ENCODE results near the gene RSL24D1. TPM values are rescaled to one million over a fixed set of nuclear protein-coding genes. Genes with fewer than 3 reads are reported as not detected.

RSL24D1 gene
- total RNA-seq, 2 experiments from 2014 or later: 201 to 209 TPM

DNA sequence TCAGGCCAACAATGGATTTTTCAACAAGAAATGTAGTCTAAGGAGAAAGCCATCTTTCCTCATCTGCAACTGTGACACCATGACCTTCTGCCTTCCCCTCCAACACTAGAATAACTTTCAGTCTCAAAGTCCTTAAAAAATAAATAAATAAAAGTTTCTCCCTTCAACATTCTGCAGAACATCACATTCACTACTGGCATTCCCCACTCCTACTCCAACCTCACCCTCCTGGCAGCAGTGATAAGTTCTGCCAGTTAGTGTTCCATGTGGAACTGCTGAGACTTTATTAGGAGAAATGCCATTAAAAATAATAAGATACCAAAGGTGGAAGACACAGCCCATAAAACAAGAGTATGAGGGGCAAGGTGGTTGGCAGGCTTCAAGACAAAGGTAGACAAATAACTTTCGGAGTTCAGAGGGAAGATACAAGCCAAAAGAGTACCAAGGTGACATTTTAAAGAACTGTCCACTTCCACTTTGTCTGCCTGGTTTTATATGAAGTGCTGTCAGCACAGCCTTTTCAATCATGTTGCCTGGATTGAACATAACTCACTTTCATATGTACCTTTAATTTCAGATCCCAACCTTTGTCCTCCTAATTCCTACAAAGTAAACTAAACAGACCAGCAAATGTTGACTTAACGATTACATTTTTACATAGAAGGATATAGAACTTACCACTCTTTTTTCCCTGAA lies 37.5 kb upstream of the RSL24D1 start:
- H3K9me3 Mint-ChIP-seq: no peaks in the 10 kb centered on the region
- intact Hi-C loops (cut with micrococcal nuclease): no loop called here
- H3K4me3 Mint-ChIP-seq: no peak overlapping the region
- H3K36me3 Mint-ChIP-seq (ENCODE audit: low read depth): peaks cover 39% of the 10 kb centered on the region
- DNase-seq: no peak
- H3K27me3 Mint-ChIP-seq (ENCODE audit: low read depth): no peaks in the 10 kb centered on the region
- CTCF ChIA-PET: interaction anchor here (0.5 kb wide), 1 partner anchor 29 kb away, joined by 3 read pairs; no protein-coding TSS in a partner anchor
- H3K4me1 Mint-ChIP-seq (ENCODE audit: low read depth): peaks cover 39% of the 10 kb centered on the region
- H3K27ac Mint-ChIP-seq: no peak overlapping the region

DNA sequence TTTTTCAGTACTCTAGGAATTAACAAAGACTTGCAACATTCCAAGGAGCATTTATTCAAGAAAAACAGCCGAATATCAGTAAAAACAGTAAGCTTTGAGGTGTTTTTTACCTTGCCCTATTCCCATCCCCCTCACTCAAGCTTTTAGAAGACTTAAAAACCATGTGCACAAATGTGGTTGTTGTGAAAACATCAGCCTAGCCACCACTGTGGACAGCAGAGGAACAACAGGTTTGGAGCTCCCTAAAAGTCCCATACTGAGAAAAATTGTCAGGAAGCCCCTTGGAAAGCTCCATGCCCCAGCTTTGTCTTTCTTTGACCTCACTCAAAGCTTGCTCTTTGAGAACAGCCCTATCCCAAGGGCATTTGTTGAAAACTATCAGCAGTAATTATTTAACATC lies 34.7 kb upstream of the RSL24D1 start:
- H3K27me3 Mint-ChIP-seq (ENCODE audit: low read depth): no peaks in the 10 kb centered on the region
- intact Hi-C loops (cut with micrococcal nuclease): no loop called here
- CTCF ChIA-PET: interaction anchor here (1.2 kb wide), 1 partner anchor 19 kb away, joined by 4 read pairs; no protein-coding TSS in a partner anchor
- H3K4me3 Mint-ChIP-seq: no peak overlapping the region
- DNase-seq: no peak
- peaks cover 14% of the 10 kb centered on the region for H3K4me1 Mint-ChIP-seq (ENCODE audit: low read depth)
- H3K36me3 Mint-ChIP-seq (ENCODE audit: low read depth): peaks cover 40% of the 10 kb centered on the region
- no peak overlapping the region for H3K27ac Mint-ChIP-seq
- no peaks in the 10 kb centered on the region for H3K9me3 Mint-ChIP-seq

DNA sequence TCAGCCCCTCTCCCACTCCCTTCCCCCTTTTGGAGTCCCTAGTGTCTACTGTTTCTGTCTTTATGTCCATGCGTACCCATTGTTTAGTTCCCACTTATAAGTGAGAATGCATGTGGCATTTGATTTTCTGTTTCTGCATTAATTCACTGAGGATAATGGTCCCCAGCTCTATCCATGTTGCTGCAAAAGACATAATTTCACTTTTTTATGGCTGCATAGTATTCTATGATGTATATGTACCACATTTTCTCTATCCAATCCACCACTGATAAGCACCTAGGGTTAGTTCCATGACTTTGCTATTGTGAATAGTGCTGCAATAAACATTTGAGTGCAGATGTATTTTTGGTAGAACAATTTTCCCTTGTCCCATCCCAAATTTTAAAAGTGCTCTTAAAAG lies 34.2 kb upstream of the RSL24D1 start:
- Mint-ChIP-seq H3K36me3 (ENCODE audit: low read depth) (peaks cover 43% of the 10 kb centered on the region), H3K4me3 (no peak overlapping the region), H3K27me3 (ENCODE audit: low read depth) (no peaks in the 10 kb centered on the region), H3K9me3 (no peaks in the 10 kb centered on the region), H3K4me1 (ENCODE audit: low read depth) (peaks cover 13% of the 10 kb centered on the region), H3K27ac (no peak overlapping the region)
- CTCF ChIA-PET: no interaction called here
- intact Hi-C loops (cut with micrococcal nuclease): no loop called here
- no peak for DNase-seq

DNA sequence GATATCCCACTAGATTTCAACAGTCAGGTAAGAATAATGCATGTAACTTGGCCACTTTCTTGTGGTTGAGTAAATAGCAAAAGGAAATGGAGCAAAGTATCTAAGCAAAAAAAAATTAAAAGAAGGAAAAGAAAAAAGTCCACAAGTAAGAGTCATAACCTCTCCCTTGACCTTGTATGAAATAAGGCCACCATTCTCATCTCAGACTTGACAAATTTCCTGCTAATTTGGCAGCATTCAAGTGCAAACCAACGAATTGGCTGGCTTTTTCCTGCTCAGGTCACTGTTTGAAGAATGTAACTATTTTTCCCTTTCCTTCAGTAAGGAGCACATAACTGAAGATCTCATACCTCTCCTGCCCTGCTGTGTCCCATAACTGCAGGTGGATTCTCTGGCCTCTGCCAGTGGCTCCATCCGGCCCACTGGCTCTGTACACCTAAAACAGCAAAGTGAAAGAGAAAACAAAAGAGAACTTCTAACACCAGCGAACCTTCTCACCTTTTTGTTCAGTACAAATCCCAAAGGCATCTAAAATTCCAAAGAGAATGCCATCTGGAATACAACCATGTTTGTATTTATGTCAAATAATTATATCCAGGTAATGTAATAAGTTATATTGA lies 33.4 kb upstream of the RSL24D1 start:
- Mint-ChIP-seq H3K27ac (no peak overlapping the region), H3K9me3 (no peaks in the 10 kb centered on the region), H3K4me3 (no peak overlapping the region), H3K27me3 (ENCODE audit: low read depth) (no peaks in the 10 kb centered on the region), H3K36me3 (ENCODE audit: low read depth) (peaks cover 46% of the 10 kb centered on the region), H3K4me1 (ENCODE audit: low read depth) (peaks cover 19% of the 10 kb centered on the region)
- intact Hi-C loops (cut with micrococcal nuclease): no loop called here
- DNase-seq: no peak
- CTCF ChIA-PET: interaction anchor here (2.4 kb wide), 1 partner anchor 12 kb away, joined by 14 read pairs; no protein-coding TSS in a partner anchor

DNA sequence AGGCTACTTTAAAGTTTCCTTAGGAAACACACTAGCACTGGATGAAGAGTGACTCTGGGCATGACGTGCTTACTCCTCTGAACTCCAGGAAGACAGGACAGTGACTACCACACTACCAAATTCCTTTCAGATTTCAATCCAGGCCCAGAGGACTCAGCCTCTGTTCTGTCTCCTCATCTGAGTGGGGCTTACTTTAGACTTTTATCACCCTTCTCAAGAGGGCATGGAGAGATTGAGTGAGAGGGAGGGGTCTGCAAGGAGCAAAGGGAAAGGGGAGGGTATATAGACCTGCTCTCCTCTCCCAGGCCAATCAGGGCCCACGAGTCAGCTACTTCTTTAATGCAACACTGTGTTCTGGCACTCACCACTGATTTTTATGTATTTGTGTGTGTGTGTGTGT lies 29.4 kb upstream of the RSL24D1 start:
- peaks cover 51% of the 10 kb centered on the region for H3K36me3 Mint-ChIP-seq (ENCODE audit: low read depth)
- intact Hi-C loops (cut with micrococcal nuclease): no loop called here
- CTCF ChIA-PET: interaction anchor here (1.5 kb wide), 1 partner anchor 65 kb away, joined by 3 read pairs; no protein-coding TSS in a partner anchor
- H3K27me3 Mint-ChIP-seq (ENCODE audit: low read depth): no peaks in the 10 kb centered on the region
- H3K9me3 Mint-ChIP-seq: no peaks in the 10 kb centered on the region
- H3K4me3 Mint-ChIP-seq: no peak overlapping the region
- H3K4me1 Mint-ChIP-seq (ENCODE audit: low read depth): peaks cover 50% of the 10 kb centered on the region
- no peak overlapping the region for H3K27ac Mint-ChIP-seq
- DNase-seq: no peak

DNA sequence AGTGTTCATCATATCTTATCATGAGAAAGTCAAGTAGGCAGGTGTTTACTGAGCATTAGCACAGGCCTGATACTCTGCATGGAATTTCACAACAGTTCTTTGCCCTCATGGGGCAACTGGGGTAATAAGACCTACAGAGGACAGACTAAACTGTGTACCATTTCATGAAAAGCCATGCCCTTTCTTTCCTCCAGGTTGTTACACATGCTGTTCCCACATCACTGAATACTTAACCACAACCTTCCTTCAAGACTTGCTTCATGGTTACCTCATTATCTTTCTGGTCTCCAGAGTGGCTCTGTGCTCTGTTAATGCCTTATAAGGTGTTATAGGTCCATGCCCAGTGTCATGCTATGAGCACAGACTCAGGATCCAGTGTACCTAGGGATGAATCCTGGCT lies 28.2 kb upstream of the RSL24D1 start:
- peaks cover 49% of the 10 kb centered on the region for H3K36me3 Mint-ChIP-seq (ENCODE audit: low read depth)
- H3K4me1 Mint-ChIP-seq (ENCODE audit: low read depth): peaks cover 48% of the 10 kb centered on the region
- H3K27me3 Mint-ChIP-seq (ENCODE audit: low read depth): no peaks in the 10 kb centered on the region
- intact Hi-C loops (cut with micrococcal nuclease): no loop called here
- H3K4me3 Mint-ChIP-seq: no peak overlapping the region
- CTCF ChIA-PET: no interaction called here
- no peaks in the 10 kb centered on the region for H3K9me3 Mint-ChIP-seq
- H3K27ac Mint-ChIP-seq: peak overlapping the region; percentile 44
- no peak for DNase-seq

DNA sequence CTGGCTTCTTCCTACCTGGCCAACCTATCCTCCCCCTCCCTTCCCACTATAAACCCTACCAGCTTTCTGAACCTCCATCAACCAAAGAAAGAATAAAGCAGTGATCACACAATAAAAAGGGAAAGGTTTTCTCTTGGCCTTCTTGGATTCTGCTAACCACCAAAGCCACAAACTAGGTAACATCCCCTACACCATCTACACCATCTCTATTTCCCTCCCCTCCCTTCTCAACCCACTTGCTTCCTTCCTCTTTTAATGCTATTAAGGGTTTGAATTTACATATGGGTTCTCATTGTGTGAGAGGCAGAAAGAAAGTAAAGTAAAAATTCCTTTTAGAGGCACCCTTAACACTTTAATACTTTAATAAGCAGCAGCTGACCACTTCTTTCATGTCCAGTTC lies 25.8 kb upstream of the RSL24D1 start:
- Mint-ChIP-seq H3K4me3 (no peak overlapping the region), H3K4me1 (ENCODE audit: low read depth) (peaks cover 67% of the 10 kb centered on the region), H3K27ac (peak overlapping the region; percentile 87), H3K36me3 (ENCODE audit: low read depth) (peaks cover 52% of the 10 kb centered on the region), H3K27me3 (ENCODE audit: low read depth) (no peaks in the 10 kb centered on the region), H3K9me3 (no peaks in the 10 kb centered on the region)
- DNase-seq: no peak
- intact Hi-C loops (cut with micrococcal nuclease): no loop called here
- CTCF ChIA-PET: interaction anchor here (0.6 kb wide), 1 partner anchor 26 kb away, joined by 3 read pairs; no protein-coding TSS in a partner anchor

DNA sequence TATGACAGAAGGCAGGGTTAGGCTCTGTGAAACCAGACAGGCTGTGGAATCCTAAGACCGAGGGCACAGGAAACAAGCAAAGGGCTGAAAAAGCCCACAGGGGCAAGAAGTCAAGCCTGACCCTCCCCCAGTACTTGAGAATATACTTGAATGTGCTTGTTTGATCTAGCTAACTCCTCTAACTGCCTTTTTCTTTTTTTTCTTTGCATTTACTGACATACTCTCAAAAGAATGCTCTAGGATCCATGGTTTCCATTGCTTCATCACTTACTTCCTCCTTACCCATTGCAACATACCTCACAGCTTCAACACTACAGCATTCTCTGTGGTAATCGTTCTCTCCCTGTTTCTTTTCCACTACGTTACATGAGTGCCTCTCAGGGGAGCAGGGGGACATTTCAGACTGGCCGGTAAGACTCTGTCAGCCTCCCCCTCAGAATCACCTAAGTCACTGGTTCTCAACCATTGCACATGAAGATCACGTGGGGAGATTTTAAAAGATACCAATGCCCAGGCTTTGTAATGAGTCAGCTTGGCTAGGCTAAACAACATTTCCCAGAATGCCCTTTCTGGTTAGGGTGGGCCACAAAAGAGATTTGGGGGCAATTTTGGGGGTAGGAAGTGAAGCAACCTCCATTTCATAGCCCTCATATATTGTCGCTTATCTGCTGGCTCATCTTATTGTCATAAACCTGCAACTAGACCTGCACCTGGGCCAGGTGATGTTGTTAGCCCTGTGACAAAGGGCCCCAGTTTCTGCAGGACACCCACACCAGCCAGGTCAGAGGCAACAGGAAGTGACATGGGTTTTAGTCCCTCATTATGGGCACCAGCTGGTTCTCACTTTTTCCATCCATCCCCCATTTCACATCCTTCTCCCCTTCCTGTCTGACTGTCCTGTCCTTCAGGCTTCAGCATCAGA lies 24.6 kb upstream of the RSL24D1 start:
- H3K27me3 Mint-ChIP-seq (ENCODE audit: low read depth): no peaks in the 10 kb centered on the region
- peaks cover 55% of the 10 kb centered on the region for H3K36me3 Mint-ChIP-seq (ENCODE audit: low read depth)
- H3K4me1 Mint-ChIP-seq (ENCODE audit: low read depth): peaks cover 67% of the 10 kb centered on the region
- peak overlapping the region; percentile 87 for H3K27ac Mint-ChIP-seq
- peak; percentile 49 for DNase-seq
- CTCF ChIA-PET: interaction anchor here (0.6 to 1.2 kb wide), 4 partner anchors 34 to 70 kb away, joined by 3 to 5 read pairs (median 4); no protein-coding TSS in a partner anchor
- peak overlapping the region; percentile 10 for H3K4me3 Mint-ChIP-seq
- H3K9me3 Mint-ChIP-seq: no peaks in the 10 kb centered on the region
- intact Hi-C loops (cut with micrococcal nuclease): loop anchor here (1.0 kb wide), 3 partner anchors 16 to 59 kb away; no protein-coding TSS in a partner anchor

DNA sequence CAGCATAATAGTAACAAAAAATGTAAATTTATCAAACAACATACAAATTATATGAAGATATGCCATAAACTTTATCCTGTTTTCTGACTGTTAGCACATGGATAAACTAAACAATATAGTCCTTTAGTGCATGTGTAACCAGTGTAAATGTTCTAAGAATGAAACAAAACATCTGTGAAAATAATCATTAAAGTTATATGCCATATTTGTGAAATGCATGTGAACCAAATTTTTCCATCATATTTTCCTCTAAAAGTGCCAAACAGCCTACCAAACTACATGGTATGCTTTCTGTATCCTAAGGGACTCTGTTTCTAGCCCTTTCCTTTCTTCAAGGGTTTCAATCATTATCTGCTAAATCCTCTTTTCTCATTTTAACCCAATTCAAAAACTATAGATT lies 23.9 kb upstream of the RSL24D1 start:
- CTCF ChIA-PET: interaction anchor here (1.0 to 1.2 kb wide), 2 partner anchors 35 to 70 kb away, joined by 3 to 4 read pairs; no protein-coding TSS in a partner anchor
- peak overlapping the region; percentile 87 for H3K27ac Mint-ChIP-seq
- no peaks in the 10 kb centered on the region for H3K9me3 Mint-ChIP-seq
- intact Hi-C loops (cut with micrococcal nuclease): loop anchor here (1.0 kb wide), 3 partner anchors 17 to 60 kb away; no protein-coding TSS in a partner anchor
- no peak for DNase-seq
- no peak overlapping the region for H3K4me3 Mint-ChIP-seq
- peaks cover 65% of the 10 kb centered on the region for H3K4me1 Mint-ChIP-seq (ENCODE audit: low read depth)
- H3K27me3 Mint-ChIP-seq (ENCODE audit: low read depth): no peaks in the 10 kb centered on the region
- H3K36me3 Mint-ChIP-seq (ENCODE audit: low read depth): peaks cover 51% of the 10 kb centered on the region

DNA sequence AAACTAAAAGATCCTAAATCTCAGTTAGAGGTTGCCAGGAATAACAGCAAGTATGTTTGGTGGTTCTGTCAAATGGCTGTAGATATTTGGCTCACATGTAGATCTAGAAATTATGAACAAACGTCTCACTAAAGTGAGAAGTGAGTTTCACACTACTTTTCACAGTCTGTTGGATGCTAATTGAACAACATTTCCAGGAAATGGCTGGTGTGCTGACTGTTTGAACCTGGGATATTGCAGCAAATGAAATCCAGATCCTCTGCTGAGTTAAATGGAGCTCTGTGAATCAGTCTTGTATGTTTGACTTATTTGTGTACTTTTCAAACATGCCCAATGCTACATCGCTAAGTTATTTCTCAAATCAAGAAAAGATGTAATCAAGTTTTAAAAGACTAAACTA lies 21.3 kb upstream of the RSL24D1 start:
- intact Hi-C loops (cut with micrococcal nuclease): no loop called here
- Mint-ChIP-seq H3K4me1 (ENCODE audit: low read depth) (peaks cover 45% of the 10 kb centered on the region), H3K27me3 (ENCODE audit: low read depth) (no peaks in the 10 kb centered on the region), H3K27ac (no peak overlapping the region), H3K4me3 (no peak overlapping the region), H3K36me3 (ENCODE audit: low read depth) (peaks cover 51% of the 10 kb centered on the region), H3K9me3 (no peaks in the 10 kb centered on the region)
- DNase-seq: no peak
- CTCF ChIA-PET: interaction anchor here (0.8 to 4.7 kb wide), 16 partner anchors 10 to 222 kb away, joined by 3 to 59 read pairs (median 5); no protein-coding TSS in a partner anchor

DNA sequence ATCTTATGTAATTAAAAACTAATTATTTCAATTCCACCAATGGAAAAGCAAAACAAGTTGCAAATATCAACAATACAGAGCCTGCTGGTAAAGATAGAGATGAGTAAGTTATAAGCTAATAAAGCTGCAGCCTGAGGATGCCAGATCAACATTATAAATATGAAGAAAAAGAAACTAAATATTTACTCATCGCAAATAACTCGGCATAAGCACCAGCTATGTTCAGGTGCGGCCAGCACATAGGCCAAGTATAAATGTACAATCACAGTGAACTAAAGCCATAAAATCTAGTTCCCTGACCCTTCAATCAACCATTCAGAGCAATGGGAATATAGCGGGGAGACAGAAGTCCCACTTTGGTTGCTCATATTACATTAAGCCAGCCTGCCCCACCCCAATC lies 7.7 kb upstream of the RSL24D1 start:
- CTCF ChIA-PET: no interaction called here
- intact Hi-C loops (cut with micrococcal nuclease): no loop called here
- H3K4me1 Mint-ChIP-seq (ENCODE audit: low read depth): no peaks in the 10 kb centered on the region
- DNase-seq: no peak
- no peak overlapping the region for H3K4me3 Mint-ChIP-seq
- H3K9me3 Mint-ChIP-seq: no peaks in the 10 kb centered on the region
- peaks cover 18% of the 10 kb centered on the region for H3K36me3 Mint-ChIP-seq (ENCODE audit: low read depth)
- H3K27me3 Mint-ChIP-seq (ENCODE audit: low read depth): no peaks in the 10 kb centered on the region
- no peak overlapping the region for H3K27ac Mint-ChIP-seq

DNA sequence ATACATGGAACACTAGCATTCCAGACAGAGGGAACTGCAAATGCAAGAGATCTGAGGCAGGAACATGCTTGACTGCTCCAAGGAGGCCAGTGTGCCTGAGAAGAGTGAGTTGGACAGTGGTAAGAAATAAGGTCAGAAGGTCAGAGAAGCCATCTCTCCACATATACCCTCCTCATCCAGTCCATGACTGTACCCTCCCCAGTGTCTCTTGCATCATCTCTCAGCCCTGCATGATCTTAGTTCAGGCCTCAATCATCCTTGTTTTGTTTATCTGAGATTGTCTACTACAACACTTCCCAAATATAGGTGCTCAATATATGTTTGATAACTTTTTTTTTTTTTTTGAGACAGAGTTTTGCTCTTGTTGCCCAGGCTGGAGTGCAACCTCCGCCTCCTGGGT lies 5.5 kb upstream of the RSL24D1 start:
- Mint-ChIP-seq H3K36me3 (ENCODE audit: low read depth) (peaks cover 17% of the 10 kb centered on the region), H3K27ac (no peak overlapping the region), H3K4me1 (ENCODE audit: low read depth) (peaks cover 3% of the 10 kb centered on the region), H3K9me3 (peaks cover 9% of the 10 kb centered on the region), H3K4me3 (no peak overlapping the region), H3K27me3 (ENCODE audit: low read depth) (no peaks in the 10 kb centered on the region)
- no peak for DNase-seq
- CTCF ChIA-PET: interaction anchor here (1.2 kb wide), 1 partner anchor 15 kb away, joined by 9 read pairs; no protein-coding TSS in a partner anchor
- intact Hi-C loops (cut with micrococcal nuclease): no loop called here

Measured in activated naive CD4-positive, alpha-beta T cell treated with anti-CD3 and anti-CD28 coated beads for 36 hours (primary cell).